GM13976 (cell line): ENCODE results near the gene SPATA31E1.
"Not testable (repeated sequence)": the region's sequence is repeated elsewhere in the genome, so short reads cannot be mapped to it uniquely, and the experiment has no call there.

Experiments
- DNase-seq: peaks from one replicate; pipeline ENCODE4 v3.0.0; 2012; ENCODE audit warnings: low spot score
- CTCF ChIP-seq: IDR thresholded peaks from 2 replicates; pipeline ENCODE4 v1.5.1; 2012; ENCODE audit warnings: borderline replicate concordance, mild to moderate bottlenecking; ENCODE audit not compliant: insufficient read depth; ENCODE audit errors: extremely low read depth, missing control alignments, control extremely low read depth
- in situ Hi-C: fragments of 300-500 bp; cut with MboI; formaldehyde crosslinking; loops from one replicate; pipeline ENCODE4 v1.12.0; 2022; ENCODE audit warnings: low sequenced_read_pairs, mixed read lengths, inconsistent platforms; ENCODE audit not compliant: unreplicated experiment

Gene SPATA31E1

GRCh38 chr9:87896891-87897290 is 14.2 kb downstream of the SPATA31E1 start:
- in situ Hi-C loops: no loop called here
- DNase-seq: no peak
- TF ChIP-seq CTCF: no peak

- in situ Hi-C loops: no loop called here
- no peak for TF ChIP-seq CTCF
- DNase-seq: no peak
Measured at GRCh38 chr9:87898151-87898550, 15.5 kb downstream of the SPATA31E1 start.

- in situ Hi-C loops, DNase-seq: not testable (repeated sequence)
Measured at GRCh38 chr9:87902371-87902770, 19.7 kb downstream of the SPATA31E1 start.

- in situ Hi-C loops: no loop called here
- TF ChIP-seq CTCF: no peak
- no peak for DNase-seq
Measured at GRCh38 chr9:87909310-87910041, 26.8 kb downstream of the SPATA31E1 start.

- no peak for TF ChIP-seq CTCF
- in situ Hi-C loops: no loop called here
- DNase-seq: no peak
Measured at GRCh38 chr9:87910821-87911220, 28.1 kb downstream of the SPATA31E1 start.

GRCh38 chr9:87917662-87918061 is 35.0 kb downstream of the SPATA31E1 start, which contains the start of gene SPATA31C1:
TSS of gene SPATA31C1 (plus strand) at chr9:87917962.
- in situ Hi-C loops, DNase-seq: not testable (repeated sequence)

- in situ Hi-C loops, DNase-seq: not testable (repeated sequence)
Measured at GRCh38 chr9:87919013-87919412, 36.3 kb downstream of the SPATA31E1 start.

GRCh38 chr9:87921561-87921960 is 38.9 kb downstream of the SPATA31E1 start:
- in situ Hi-C loops: not testable (repeated sequence)

GRCh38 chr9:87923012-87923411 is 40.3 kb downstream of the SPATA31E1 start:
- in situ Hi-C loops, DNase-seq: not testable (repeated sequence)

More at GRCh38 chr9:87921561-87921960, 38.9 kb downstream of the SPATA31E1 start:
- DNase-seq: not testable (repeated sequence)

GRCh38 chr9:87924851-87925250 is 42.2 kb downstream of the SPATA31E1 start:
- in situ Hi-C loops, DNase-seq: not testable (repeated sequence)

- DNase-seq, in situ Hi-C loops: not testable (repeated sequence)
Measured at GRCh38 chr9:87929152-87929551, 46.5 kb downstream of the SPATA31E1 start.

- DNase-seq, in situ Hi-C loops: not testable (repeated sequence)
Measured at GRCh38 chr9:87934444-87934843, 51.8 kb downstream of the SPATA31E1 start.

- DNase-seq, in situ Hi-C loops: not testable (repeated sequence)
Measured at GRCh38 chr9:87937352-87937751, 54.7 kb downstream of the SPATA31E1 start.

GRCh38 chr9:87937918-87938317 is 55.2 kb downstream of the SPATA31E1 start:
- DNase-seq, in situ Hi-C loops: not testable (repeated sequence)

GRCh38 chr9:87938336-87938735 is 55.7 kb downstream of the SPATA31E1 start:
- DNase-seq, in situ Hi-C loops: not testable (repeated sequence)
